Measurements from ENCODE around the gene SH3RF1.

Gene SH3RF1

DNA sequence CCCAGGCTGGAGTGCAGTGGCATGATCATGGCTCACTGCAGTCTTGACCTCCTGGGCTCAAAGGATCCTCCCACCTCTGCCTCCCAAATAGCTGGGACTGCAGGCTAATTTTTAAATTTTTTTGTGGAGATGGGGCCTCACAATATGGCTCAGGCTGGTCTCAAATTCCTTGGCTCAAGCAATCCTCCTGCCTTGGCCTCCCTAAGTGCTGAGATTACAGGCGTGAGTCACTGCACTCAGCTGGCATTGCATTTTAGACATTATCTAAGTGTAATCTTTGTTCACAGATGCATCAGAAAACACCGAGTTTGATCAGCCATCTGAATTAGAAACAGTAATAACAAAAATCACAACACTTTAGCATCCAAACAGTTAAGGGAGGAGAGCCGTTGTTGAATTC lies 207.3 kb downstream of the SH3RF1 start:
- no peak for DNase-seq (ENCODE audit: low spot score)

DNA sequence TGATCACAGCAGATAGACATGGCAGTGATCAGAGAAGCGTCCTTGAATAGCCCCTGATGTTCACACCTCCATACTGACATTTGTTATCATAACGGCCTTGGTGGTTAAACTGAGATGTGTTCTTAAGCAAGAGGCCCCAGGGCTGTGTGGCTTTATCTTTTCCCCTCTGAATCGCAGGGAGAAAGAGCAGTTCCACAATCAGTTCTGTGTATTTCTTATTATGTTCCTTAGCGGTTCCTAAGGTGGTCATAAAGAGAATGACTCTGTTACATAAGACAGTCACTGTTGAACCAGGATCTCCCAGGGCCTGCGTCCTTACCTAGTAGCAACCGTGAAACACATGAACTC lies 207.9 kb downstream of the SH3RF1 start:
- DNase-seq (ENCODE audit: low spot score): no peak

DNA sequence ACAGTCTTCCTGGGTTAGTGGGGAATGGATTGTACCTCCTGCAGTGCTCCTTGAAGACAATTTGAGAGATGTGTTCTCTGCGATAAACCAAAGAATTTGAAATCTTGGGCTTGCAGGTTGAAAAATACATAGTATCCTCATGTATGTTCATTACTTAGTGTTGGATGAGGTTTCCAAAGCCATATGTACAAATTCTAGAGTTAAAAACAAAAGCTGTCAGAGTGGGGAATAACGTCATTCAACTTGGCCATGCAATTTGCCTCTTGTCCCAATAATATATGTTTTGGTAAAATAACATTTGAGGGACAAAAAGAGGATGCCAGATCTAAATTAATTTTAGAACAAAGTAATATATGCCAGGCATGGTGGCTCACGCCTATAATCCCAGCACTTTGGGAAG lies 209.4 kb downstream of the SH3RF1 start:
- DNase-seq (ENCODE audit: low spot score): no peak

DNA sequence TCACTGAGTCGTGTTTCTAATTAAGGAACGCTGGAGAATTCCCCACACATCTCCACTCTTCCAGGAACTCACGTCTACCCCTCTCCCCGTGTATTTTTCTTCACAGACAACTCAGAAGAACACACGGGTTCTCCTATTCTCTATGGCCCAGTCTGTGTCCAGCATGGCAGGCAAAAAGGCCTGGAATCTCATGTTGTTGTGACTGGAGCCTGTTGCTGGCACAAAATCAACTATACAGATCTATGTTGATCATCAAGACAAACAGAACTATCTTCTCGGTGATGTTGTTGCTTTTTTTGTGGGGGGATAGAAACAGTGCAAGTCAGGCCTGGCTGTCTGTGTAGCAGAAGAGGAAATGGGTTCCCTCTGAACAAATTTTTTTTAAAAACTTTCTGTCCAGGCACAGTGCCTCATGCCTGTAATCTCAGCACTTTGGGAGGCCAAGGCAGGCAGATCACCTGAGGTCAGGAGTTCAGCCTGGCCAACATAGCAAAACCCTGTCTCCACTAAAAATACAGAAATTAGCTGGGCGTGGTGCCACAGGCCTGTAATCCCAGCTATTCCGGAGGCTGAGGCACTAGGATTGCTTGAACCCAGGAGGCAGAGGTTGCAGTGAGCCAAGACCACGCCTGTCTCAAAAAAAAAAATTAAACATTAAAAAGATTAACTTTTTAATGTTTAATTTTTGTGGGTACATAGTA lies 210.2 kb downstream of the SH3RF1 start:
- no peak for DNase-seq (ENCODE audit: low spot score)

- DNase-seq (ENCODE audit: low spot score): no peak
Observed at GRCh38 chr4:169059306-169060211, 211.2 kb downstream of the SH3RF1 start.

GRCh38 chr4:169058312-169058711 lies 212.4 kb downstream of the SH3RF1 start:
- DNase-seq (ENCODE audit: low spot score): no peak

DNA sequence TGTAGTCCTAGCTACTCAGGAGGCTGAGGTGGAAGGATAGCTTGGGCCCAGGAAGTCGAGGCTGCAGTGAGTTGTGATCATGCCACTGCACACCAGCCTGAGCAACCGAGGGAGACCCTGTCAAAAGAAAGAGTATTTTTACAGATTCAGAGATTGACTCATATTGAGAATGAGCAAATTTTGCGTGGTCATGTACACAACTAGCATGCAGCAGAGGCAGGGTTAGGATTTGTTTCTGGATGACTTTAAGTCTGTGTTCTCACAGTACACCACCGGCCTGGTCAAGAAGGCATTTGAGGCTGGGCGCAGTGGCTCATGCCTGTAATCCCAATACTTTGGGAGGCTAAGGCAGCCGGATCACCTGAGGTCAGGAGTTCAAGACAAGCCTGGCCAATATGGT lies 215.9 kb downstream of the SH3RF1 start:
- no peak for DNase-seq (ENCODE audit: low spot score)

- no peak for DNase-seq (ENCODE audit: low spot score)
Observed at GRCh38 chr4:169052594-169052945, 218.2 kb downstream of the SH3RF1 start.

DNA sequence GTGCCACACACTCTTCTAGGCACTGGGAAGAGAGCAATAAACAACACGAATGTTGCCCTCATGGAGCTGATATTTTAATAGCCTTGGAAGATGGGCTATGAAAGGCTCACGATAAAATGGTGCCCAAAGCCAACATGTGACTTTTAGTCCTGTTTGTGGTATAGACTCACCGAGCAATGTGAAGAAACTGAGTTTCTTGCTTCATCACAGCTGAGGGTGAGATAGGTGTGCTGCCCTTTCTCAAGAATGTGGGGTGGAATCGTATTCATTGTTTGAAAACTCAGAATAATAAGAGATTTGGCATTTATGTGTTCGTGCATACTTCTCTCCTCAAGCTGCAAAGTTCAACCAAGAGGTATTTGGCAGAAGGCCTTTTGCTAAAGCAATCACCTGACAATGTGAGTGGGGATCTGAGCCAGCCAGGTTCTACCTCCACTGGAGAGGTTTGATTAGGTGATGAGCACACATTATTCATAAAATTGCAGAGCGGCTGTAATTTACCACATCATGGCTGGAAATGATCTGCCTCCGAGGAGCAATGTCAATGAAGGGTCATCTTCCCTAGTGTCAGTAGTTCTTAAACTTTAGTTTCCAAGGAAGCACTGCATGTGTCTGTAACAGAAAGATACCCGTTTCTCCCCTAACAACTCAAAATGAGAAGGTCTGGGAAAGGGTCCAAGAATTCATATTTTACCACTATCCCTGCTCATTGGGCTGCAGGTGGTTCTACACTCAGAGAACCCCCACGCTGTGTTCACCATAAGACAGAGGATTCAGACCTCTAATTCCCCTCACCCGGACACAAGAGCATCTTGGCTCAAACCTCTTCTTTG lies 218.8 kb downstream of the SH3RF1 start:
- DNase-seq (ENCODE audit: low spot score): no peak

DNA sequence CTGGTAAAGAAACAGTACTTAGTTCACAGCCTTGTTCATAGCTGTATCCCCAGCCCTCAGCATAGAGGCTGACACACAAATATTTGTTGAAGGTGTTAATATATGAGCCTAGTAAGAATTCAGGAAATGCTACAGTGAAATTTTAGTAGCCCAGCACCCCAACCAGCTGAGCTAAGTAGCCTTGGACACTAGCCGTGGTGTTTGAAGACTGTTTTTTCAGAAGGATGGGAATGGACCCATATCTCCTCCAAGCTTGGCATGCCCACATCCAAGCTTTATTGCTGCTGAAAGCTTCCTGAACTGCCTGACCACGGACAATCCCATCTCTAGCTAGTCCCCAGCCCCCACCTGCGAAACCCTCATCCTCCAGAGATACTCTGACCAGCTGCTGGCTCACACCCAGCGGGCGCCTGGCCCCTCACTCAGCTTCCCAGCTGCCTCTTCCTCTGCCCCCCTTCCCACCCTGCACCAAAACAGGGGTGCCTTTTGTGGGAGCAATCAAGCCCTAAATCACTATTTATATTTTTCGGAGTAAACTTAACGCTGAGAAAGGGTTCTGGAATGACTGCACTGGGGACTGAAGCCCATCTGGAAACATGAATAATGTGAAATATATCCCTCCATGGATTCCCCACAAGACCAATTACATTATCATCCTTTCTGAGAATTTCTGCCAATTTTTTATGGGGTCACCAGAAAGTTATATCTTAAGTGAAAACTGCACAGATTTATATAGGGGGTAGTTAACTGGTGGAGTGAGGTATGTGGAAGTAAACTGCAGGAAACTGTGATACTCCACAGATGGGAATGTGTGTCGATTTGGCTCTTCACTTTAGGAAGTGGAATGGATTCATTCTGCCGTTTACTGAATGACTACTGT lies 219.6 kb downstream of the SH3RF1 start:
- no peak for DNase-seq (ENCODE audit: low spot score)

DNA sequence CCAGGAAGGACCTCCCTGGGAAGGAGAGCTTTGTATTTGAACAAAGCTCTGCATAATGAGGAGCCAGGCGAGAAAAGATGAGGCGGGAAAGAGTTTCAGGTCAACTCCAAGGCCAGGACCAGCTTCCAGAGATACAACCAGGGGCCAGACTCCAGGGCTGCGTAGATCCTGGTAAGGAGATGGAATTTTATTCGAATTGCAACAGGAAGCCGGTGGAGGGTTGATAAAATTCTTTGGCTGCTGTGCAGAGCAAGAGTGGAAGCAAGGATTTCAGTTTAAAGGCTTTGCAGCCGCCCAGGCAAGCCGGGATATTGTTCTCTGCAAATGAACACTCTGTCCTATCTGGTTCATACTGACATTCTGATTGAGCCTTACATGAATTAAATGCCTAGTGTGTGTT lies 220.5 kb downstream of the SH3RF1 start:
- no peak for DNase-seq (ENCODE audit: low spot score)

- DNase-seq (ENCODE audit: low spot score): no peak
Observed at GRCh38 chr4:169048868-169049414, 221.8 kb downstream of the SH3RF1 start.

DNA sequence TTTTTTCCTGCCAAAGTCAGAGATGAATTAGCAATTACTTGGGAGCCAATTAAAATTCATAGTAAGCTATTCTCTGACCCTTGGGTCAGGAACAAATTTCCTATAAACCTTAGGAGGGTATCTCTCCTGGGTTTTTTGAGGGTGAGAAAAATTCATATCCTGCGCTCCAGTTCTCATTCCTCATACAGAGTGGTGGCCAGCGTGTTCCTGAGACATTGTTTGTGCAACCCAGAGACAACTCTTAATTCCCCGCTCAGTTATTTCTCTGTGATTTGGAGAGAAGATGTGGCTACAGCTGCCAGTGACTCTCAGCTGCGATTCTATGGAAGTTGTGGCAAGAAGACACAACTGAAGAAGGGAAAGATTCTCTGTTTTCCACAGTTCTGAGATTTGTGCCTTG lies 222.8 kb downstream of the SH3RF1 start:
- DNase-seq (ENCODE audit: low spot score): no peak

GRCh38 chr4:169045862-169046584 lies 224.7 kb downstream of the SH3RF1 start:
- DNase-seq (ENCODE audit: low spot score): no peak

- no peak for DNase-seq (ENCODE audit: low spot score)
Observed at GRCh38 chr4:169044714-169045447, 225.9 kb downstream of the SH3RF1 start.
